AG04450 (cell line): ENCODE measurements around the gene CDH15. TPM values are rescaled to one million over a fixed set of nuclear protein-coding genes. Genes with fewer than 3 reads are reported as not detected.

Source experiments
- CTCF ChIA-PET: fragments of 300-600, 350-600 bp; formaldehyde crosslinking; extraction: SDS; loops from one replicate; lab custom pipeline; 2022; ENCODE audit warnings: antibody characterized with exemption, inconsistent platforms; lab: Charles Lee
- POLR2A ChIA-PET: fragments of 350-600 bp; formaldehyde crosslinking; extraction: SDS; loops from one replicate; lab custom pipeline; 2021; ENCODE audit warnings: antibody characterized with exemption, inconsistent platforms; lab: Yijun Ruan, JAX
- DNase-seq: peaks from one replicate; pipeline ENCODE4 v3.0.0-alpha.2; 2011; ENCODE audit warnings: low read depth, low spot score
- H3K27ac ChIP-seq: one replicate; pipeline ENCODE4 v1.5.1; 2012; ENCODE audit warnings: low read depth, low read length, control low read depth
- H3K27me3 ChIP-seq: one replicate; pipeline ENCODE4 v1.6.0; 2012; ENCODE audit warnings: low read length; ENCODE audit not compliant: control insufficient read depth, insufficient read depth
- H3K4me3 ChIP-seq: 2 replicates; pipeline ENCODE4 v1.5.1; 2011; ENCODE audit warnings: mild to moderate bottlenecking, low read depth, low read length, control low read depth
- H3K9me3 ChIP-seq: 2 replicates; pipeline ENCODE4 v1.5.1; 2012; ENCODE audit warnings: low read length; ENCODE audit not compliant: control insufficient read depth, insufficient read depth
- CTCF ChIP-seq: IDR thresholded peaks from 2 replicates; pipeline ENCODE4 v1.5.1; 2011; ENCODE audit warnings: low read depth, low read length, control low read depth, inconsistent platforms
- polyA plus RNA-seq: library from polyadenylated mRNA; depleted of rRNA; stranded (reverse); fragments of >200 nt; gene quantifications from 2 replicates; pipeline ENCODE4 v1.2.3, GENCODE V29; 2011

The CDH15 gene
- polyA plus RNA-seq, 1 experiment, result 0.12 TPM

- peaks cover 5% of the 10 kb centered on the region; the same call in 1 of the 2 replicates for H3K9me3 ChIP-seq
- DNase-seq, result no peak
- TF ChIP-seq CTCF, result no peak
- ChIA-PET CTCF (interaction anchor here (0.5 to 1.8 kb wide), 4 partner anchors 18 to 410 kb away, joined by 3 to 6 read pairs (median 4); no protein-coding TSS in a partner anchor), POLR2A (interaction anchor here (0.6 to 1.0 kb wide), 4 partner anchors 12 to 27 kb away, joined by 3 to 8 read pairs (median 5); partner anchors contain the start of gene ZNF778)
- H3K27ac ChIP-seq, result no peak overlapping the region
- peaks cover under 1% of the 10 kb centered on the region for H3K27me3 ChIP-seq
- peak overlapping the region; percentile 15; the same call in 1 of the 2 replicates for H3K4me3 ChIP-seq
Observed at GRCh38 chr16:89192956-89193575, 21.5 kb downstream of the CDH15 start.

- peak overlapping the region; percentile 15; the same call in 1 of the 2 replicates for H3K4me3 ChIP-seq
- TF ChIP-seq CTCF, result no peak
- ChIA-PET POLR2A (no interaction called here), CTCF (interaction anchor here (0.5 to 0.6 kb wide), 2 partner anchors 149 to 410 kb away, joined by 3 read pairs; no protein-coding TSS in a partner anchor)
- peaks cover 7% of the 10 kb centered on the region for H3K27me3 ChIP-seq
- H3K9me3 ChIP-seq, result peaks cover 2% of the 10 kb centered on the region; the same call in 1 of the 2 replicates
- no peak for DNase-seq
- no peak overlapping the region for H3K27ac ChIP-seq
Observed at GRCh38 chr16:89193576-89194293, 22.2 kb downstream of the CDH15 start.

GRCh38 chr16:89194340-89195311, 23.1 kb downstream of the CDH15 start:
- no peak for TF ChIP-seq CTCF
- Histone ChIP-seq H3K9me3 (peaks cover 2% of the 10 kb centered on the region; the same call in 1 of the 2 replicates), H3K4me3 (no peak overlapping the region), H3K27ac (no peak overlapping the region), H3K27me3 (peaks cover 16% of the 10 kb centered on the region)
- ChIA-PET POLR2A (no interaction called here), CTCF (no interaction called here)
- no peak for DNase-seq

GRCh38 chr16:89195521-89196171, 24.1 kb downstream of the CDH15 start:
- ChIA-PET POLR2A (no interaction called here), CTCF (no interaction called here)
- TF ChIP-seq CTCF, result no peak
- DNase-seq, result no peak
- Histone ChIP-seq H3K4me3 (no peak overlapping the region), H3K9me3 (peaks cover 2% of the 10 kb centered on the region; the same call in 1 of the 2 replicates), H3K27ac (no peak overlapping the region), H3K27me3 (peaks cover 26% of the 10 kb centered on the region)
